BE2C (cell line): ENCODE measurements around the gene CNOT2.

Experiments
- DNase-seq: peaks from one replicate; pipeline ENCODE4 v3.0.0-alpha.2; 2020
- H3K27me3 ChIP-seq: fragments of 250-450 bp; sonication (Bioruptor Pico); 2 replicates; pipeline ENCODE4 v1.5.1; 2020; ENCODE audit warnings: mild to moderate bottlenecking
- H3K36me3 ChIP-seq: fragments of 250-450 bp; sonication (Bioruptor Pico); 2 replicates; pipeline ENCODE4 v1.5.1; 2020; ENCODE audit warnings: mild to moderate bottlenecking
- H3K4me1 ChIP-seq: fragments of 250-450 bp; sonication (Bioruptor Pico); 2 replicates; pipeline ENCODE4 v1.5.1; 2020
- H3K4me3 ChIP-seq: 2 replicates; pipeline ENCODE4 v1.5.1; 2011; ENCODE audit warnings: low read depth, low read length
- H3K9me3 ChIP-seq: fragments of 250-450 bp; sonication (Bioruptor Pico); 2 replicates; pipeline ENCODE4 v1.5.1; 2020
- TF ChIP-seq, protein P1 (sequence below): IDR thresholded peaks from 2 replicates; pipeline ENCODE4 v1.5.1; 2012; ENCODE audit warnings: mild to moderate bottlenecking, low read depth, low read length

The CNOT2 gene

DNA sequence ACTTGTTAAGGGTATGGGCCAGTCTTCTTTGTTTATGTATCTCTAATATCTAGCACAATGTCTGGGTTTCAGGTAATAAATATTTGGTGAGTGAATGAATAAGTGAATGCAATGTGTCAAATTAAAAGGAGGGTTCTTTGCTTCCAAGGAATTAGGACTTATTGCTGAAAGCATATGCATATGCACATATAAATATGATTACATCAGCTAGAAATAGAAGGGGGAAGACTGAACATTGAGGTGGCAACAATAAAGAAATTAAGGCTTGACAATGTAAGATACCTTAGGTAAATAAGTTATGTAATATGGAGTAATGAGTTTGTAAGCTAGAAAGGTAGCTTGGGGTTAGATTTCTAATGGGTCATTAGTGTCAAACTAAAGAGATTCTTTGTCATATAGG, 160.6 kb downstream of the CNOT2 start:
- TF ChIP-seq, protein P1, sequence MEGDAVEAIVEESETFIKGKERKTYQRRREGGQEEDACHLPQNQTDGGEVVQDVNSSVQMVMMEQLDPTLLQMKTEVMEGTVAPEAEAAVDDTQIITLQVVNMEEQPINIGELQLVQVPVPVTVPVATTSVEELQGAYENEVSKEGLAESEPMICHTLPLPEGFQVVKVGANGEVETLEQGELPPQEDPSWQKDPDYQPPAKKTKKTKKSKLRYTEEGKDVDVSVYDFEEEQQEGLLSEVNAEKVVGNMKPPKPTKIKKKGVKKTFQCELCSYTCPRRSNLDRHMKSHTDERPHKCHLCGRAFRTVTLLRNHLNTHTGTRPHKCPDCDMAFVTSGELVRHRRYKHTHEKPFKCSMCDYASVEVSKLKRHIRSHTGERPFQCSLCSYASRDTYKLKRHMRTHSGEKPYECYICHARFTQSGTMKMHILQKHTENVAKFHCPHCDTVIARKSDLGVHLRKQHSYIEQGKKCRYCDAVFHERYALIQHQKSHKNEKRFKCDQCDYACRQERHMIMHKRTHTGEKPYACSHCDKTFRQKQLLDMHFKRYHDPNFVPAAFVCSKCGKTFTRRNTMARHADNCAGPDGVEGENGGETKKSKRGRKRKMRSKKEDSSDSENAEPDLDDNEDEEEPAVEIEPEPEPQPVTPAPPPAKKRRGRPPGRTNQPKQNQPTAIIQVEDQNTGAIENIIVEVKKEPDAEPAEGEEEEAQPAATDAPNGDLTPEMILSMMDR = no peak
- Histone ChIP-seq H3K27me3 (no peaks in the 10 kb centered on the region), H3K9me3 (no peaks in the 10 kb centered on the region), H3K36me3 (no peaks in the 10 kb centered on the region), H3K4me3 (no peak overlapping the region), H3K4me1 (no peaks in the 10 kb centered on the region)
- no peak for DNase-seq
